Muscle layer of duodenum (tissue), 2 donors: Measurements from ENCODE around the gene DENND6B.
A peak's percentile ranks its signal among the peaks of the same experiment; 100 is the strongest.

ENCODE experiments used
- H3K27ac ChIP-seq: one replicate; pipeline ENCODE4 v1.7.0; 2013; ENCODE audit warnings: mild to moderate bottlenecking, low read length
- H3K27me3 ChIP-seq: one replicate; pipeline ENCODE4 v1.7.0; 2013; ENCODE audit warnings: low read depth, mild to moderate bottlenecking, control low read depth, low read length
- H3K36me3 ChIP-seq, 2 donors: one replicate each; pipeline ENCODE4 v1.7.0; 2013; ENCODE audit warnings: low read length in 2 of 2, control low read depth in 1 of 2, mild to moderate bottlenecking in 1 of 2; ENCODE audit not compliant: insufficient read depth in 2 of 2, control insufficient read depth in 1 of 2
- H3K4me1 ChIP-seq, 2 donors: one replicate each; pipeline ENCODE4 v1.7.0; 2013; ENCODE audit warnings: low read length in 2 of 2, mild to moderate bottlenecking in 2 of 2, control low read depth in 1 of 2, moderate library complexity in 1 of 2; ENCODE audit not compliant: insufficient read depth in 2 of 2, control insufficient read depth in 1 of 2
- H3K4me3 ChIP-seq, 2 donors: one replicate each; pipeline ENCODE4 v1.7.0; 2013; ENCODE audit warnings: low read length in 2 of 2, low read depth in 1 of 2, mild to moderate bottlenecking in 1 of 2
- H3K9me3 ChIP-seq, 2 donors: one replicate each; pipeline ENCODE4 v1.7.0; 2013; ENCODE audit warnings: low read length in 2 of 2, control low read depth in 1 of 2, mild to moderate bottlenecking in 1 of 2; ENCODE audit not compliant: control insufficient read depth in 1 of 2
- donor health status: healthy.

DENND6B gene

DNA sequence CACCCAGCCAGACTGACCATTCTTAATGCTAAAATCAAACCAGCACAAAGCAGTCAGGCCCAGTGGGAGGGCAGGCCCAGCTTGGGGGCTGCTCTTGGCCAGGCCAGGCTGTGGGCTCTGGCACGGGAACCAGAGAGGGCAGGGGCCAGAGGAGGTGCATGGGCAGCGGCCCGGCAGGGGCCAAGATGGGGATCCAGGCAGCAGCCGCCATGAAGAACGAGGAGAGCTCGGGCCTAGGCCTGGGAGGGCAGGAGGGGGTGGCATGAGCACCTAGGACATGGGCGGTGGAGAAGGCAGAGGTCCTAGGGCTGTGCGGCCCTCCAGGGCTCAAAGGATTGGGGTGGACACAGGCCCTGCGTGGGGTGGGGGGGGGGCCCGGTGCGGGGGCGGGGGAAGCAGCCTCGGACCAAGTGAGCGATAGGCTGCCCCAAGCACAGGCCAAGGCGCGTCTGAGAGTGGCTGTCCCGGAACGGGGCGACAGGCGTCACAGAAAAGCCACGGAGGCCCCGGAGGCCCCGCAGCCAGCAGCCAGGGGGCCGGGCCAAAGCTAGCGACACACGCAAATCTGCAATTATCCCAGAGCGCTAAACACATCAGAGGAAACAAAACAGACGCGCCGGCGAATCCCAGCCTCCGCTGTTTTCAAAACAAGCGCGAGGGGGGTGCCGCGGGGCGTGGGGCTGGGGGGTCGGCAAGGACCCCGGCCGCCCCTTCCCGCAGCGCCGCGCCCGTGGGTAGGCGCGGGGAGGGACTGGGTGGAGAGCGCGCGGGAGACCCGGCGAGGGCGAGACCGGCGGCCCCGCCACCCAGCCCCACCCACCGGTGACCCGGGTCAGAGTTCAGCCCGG is 27.7 kb downstream of the DENND6B start:
- Histone ChIP-seq H3K4me1 (peaks cover 28 to 78% of the 10 kb centered on the region in 2 donors), H3K9me3 (no peaks in the 10 kb centered on the region)

DNA sequence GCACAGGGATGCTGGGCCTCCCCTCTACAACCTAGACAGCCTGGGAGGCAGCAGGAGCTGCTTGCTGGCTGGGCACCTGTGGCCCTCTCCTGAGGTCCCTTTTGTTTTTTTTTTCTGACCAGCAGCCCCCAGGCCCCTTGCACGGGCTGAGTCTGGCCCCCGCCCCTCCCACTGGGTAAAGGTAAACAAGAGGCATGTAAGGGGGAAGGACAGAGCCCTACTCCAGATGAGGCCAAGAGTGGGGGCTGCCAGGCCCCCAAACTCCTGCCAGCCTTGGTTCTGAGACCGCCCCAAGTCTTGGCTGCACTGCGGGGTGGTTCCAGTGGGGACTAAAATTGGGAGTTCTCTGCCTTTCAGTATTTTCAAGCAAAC is 28.6 kb downstream of the DENND6B start:
- peaks cover 20 to 78% of the 10 kb centered on the region in 2 donors for H3K4me1 ChIP-seq
- no peak overlapping the region for H3K27ac ChIP-seq
- no peaks in the 10 kb centered on the region for H3K36me3 ChIP-seq
- H3K9me3 ChIP-seq: no peaks in the 10 kb centered on the region
- no peak overlapping the region for H3K4me3 ChIP-seq
- H3K27me3 ChIP-seq: no peaks in the 10 kb centered on the region

More for the DNA sequence above, 27.7 kb downstream of the DENND6B start:
- Histone ChIP-seq H3K27ac (no peak overlapping the region), H3K4me3 (peak overlapping the region in 1 of 2 donors; percentile 50), H3K27me3 (no peaks in the 10 kb centered on the region), H3K36me3 (no peaks in the 10 kb centered on the region)

DNA sequence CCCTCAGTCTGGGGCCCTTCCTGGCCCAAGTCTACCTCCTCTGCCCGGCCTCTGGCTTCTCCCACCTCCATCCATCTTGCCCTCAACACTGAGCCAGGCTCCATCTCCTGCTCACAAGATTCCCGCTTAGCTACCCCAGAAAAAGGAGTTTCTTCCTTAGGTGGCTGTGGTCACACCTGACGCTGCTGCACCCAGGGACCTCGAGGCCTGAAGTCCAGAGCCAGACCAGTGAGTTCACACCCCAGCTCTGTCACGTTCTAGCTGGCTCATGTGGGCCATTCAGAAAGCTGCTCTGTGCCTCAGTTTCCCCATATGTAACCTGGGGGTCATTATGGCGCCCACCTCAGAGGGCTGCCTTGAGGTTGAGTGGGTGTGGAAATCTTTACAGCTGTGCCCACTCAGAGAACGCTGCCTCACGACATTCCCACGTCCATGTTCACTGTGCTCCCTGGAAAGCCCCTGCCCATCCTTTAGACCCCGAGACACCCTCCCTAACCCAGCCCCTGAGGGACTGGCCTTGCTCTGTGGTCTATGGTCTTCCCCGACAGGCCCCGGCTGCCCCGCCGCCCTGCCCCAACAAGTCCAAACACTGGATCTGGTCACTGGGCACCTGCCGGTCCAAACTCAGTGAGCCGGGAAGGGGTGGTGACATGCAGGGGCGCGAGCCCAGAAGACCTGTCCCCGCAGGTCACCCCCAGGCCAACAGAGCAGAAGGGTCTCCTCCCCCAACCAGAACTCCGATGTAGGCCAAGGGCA is 29.1 kb downstream of the DENND6B start:
- peaks cover 20 to 78% of the 10 kb centered on the region in 2 donors for H3K4me1 ChIP-seq
- no peaks in the 10 kb centered on the region for H3K27me3 ChIP-seq

DNA sequence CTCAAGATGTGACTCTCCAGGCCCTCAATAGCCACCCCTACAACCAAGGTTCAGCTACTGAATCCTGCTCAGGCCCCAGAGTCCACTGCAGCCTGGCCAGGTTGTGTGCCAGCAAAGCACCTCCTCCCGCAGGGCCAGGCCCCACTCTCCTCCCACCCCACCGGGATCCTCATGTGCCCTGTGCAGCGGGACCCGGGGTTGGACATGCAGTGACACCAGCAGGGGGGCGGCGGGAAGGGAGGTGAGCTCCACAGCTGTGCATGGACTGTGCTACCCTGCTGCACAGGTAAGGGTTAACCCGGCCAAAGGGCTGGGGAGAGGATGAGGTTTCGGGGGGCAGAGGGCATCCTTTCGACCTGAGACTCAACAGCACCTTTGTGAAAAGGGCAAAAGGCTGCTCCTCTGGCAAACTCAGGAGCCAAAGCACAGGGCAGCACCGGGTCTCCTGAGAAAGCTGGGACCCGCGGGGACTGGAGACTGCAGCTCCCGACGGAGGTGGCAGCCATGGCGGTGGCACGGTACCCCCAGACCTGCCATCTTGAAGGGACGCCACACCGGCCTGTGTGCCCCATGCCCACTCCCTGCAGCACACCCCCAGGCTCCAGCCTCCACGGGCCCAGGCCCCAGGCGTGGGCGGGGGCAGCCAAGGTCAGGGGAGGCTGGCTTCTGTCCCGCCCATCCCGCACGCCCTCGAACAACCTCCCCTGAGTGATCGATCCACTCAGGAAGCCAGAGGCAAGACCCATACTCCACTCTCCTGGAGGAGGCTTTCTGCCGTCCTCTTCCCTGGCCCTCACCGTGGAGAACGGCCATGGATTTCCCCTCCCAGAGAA is 29.9 kb downstream of the DENND6B start:
- Histone ChIP-seq H3K27ac (no peak overlapping the region), H3K4me1 (peaks cover 21 to 75% of the 10 kb centered on the region in 2 donors), H3K27me3 (no peaks in the 10 kb centered on the region), H3K9me3 (no peaks in the 10 kb centered on the region), H3K36me3 (no peaks in the 10 kb centered on the region), H3K4me3 (no peak overlapping the region)

More for the DNA sequence above, 29.1 kb downstream of the DENND6B start:
- no peaks in the 10 kb centered on the region for H3K9me3 ChIP-seq
- H3K4me3 ChIP-seq: no peak overlapping the region
- no peaks in the 10 kb centered on the region for H3K36me3 ChIP-seq
- no peak overlapping the region for H3K27ac ChIP-seq

DNA sequence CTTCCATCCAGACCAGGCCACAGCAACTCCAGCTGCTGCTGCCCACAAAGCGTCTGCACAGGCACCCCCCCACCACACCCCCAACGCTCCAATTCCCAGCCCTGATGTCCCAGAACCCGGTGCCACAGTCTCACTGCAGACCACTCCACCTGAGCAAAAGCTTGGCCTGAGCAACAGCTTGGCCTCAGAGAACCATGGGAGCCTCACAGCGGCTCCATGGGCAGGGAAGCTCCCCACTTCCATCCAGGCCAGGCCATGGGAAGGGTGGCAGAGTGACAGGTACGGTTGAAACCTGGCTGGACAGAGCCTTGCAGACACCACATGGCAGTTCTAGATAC is 32.5 kb downstream of the DENND6B start:
- H3K9me3 ChIP-seq: no peaks in the 10 kb centered on the region
- H3K4me3 ChIP-seq: peak overlapping the region in 1 of 2 donors; percentile 42
- H3K4me1 ChIP-seq: peaks cover 14 to 49% of the 10 kb centered on the region in 2 donors
- H3K27me3 ChIP-seq: no peaks in the 10 kb centered on the region
- H3K27ac ChIP-seq: peak overlapping the region; percentile 56
- H3K36me3 ChIP-seq: peaks cover 9 to 15% of the 10 kb centered on the region in 2 donors

DNA sequence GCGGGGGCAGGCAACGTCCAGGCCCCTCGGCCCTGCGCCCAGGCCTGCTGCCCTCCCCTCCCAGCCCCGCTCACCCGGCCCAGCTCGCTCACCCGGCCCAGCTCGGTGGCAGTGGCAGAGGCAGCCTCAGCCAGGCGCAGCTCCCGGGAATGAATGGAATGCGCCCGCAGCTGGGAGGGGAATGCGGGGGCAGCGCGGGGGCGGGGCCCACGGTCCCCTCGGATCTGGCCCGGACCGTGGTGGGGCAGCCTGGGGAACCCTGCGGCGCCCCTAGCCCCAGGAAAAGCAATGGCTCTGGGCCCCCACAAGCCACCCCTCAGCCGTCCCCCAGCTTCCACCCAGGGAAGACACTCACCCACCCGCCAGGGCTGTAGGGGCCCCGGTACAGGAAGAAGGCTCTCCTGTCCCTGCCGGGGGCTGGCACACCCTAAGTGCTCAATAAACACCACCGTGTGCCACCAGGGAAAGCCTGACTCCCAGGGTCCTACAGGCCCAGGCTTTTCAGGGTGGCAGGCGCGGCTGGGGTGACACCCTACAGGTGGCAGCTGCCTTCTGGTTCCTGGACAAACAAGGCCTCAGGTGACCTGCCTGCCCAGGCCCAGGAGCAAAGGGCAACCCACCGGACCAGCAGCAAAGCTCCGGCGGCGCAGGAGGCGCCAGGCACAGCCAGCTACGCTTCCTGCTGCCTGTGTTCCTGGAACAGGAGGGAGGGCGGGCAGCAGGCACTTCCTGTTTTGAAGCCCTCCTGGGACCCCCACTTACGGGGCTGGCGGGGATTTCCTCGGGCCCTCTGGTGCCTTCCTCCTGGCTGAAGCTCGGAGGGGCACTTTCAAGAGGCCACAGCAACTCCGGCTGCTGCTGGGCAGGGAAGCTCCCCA is 33.1 kb downstream of the DENND6B start:
- peak overlapping the region; percentile 60 for H3K27ac ChIP-seq

DNA sequence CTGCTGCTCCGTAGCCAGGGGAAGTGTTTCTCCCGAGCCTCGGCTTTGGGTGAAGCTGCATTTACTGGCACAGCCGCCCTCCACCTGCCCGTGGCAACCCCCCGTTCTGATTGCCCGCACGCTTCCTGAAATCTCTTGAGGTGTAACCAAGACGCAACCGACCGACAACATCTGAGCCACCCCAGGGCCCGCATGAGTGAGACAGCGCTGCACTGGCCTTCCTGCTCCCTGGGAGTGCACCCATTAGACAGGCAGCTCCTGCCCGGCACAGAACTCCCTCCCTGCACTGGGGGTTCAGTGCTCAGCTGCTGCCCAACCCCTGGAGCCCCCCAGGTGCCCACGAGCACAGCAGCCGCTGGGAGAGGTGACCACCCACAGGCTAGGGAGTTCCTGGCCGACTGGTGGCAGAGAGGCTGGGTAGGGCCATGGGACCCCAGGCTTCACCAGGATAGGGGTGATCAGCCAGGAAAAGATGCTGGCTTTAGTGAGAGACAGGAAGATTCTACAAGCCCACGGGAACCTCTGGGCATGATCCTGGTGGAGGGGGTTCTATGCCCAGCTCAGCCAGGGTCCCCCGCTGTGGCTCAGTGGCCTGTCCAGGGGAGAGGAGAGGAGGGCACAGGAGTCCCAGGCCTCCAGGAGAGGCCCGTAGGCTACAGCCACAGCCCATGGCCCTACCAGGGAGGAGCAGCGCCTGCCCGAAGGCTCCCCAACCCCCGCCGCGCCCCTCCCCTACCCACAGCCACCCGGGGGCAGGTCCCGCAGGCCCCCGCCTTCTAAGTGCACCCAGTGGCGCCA is 34.0 kb downstream of the DENND6B start:
- H3K27ac ChIP-seq: no peak overlapping the region
- peaks cover 19 to 29% of the 10 kb centered on the region in 2 donors for H3K36me3 ChIP-seq
- H3K27me3 ChIP-seq: no peaks in the 10 kb centered on the region
- peaks cover 14 to 43% of the 10 kb centered on the region in 2 donors for H3K4me1 ChIP-seq
- no peaks in the 10 kb centered on the region for H3K9me3 ChIP-seq
- H3K4me3 ChIP-seq: peak overlapping the region in 1 of 2 donors; percentile 42

More for the DNA sequence above, 33.1 kb downstream of the DENND6B start:
- peak overlapping the region in 1 of 2 donors; percentile 42 for H3K4me3 ChIP-seq
- H3K27me3 ChIP-seq: no peaks in the 10 kb centered on the region
- H3K36me3 ChIP-seq: peaks cover 15 to 21% of the 10 kb centered on the region in 2 donors
- no peaks in the 10 kb centered on the region for H3K9me3 ChIP-seq
- peaks cover 14 to 49% of the 10 kb centered on the region in 2 donors for H3K4me1 ChIP-seq

DNA sequence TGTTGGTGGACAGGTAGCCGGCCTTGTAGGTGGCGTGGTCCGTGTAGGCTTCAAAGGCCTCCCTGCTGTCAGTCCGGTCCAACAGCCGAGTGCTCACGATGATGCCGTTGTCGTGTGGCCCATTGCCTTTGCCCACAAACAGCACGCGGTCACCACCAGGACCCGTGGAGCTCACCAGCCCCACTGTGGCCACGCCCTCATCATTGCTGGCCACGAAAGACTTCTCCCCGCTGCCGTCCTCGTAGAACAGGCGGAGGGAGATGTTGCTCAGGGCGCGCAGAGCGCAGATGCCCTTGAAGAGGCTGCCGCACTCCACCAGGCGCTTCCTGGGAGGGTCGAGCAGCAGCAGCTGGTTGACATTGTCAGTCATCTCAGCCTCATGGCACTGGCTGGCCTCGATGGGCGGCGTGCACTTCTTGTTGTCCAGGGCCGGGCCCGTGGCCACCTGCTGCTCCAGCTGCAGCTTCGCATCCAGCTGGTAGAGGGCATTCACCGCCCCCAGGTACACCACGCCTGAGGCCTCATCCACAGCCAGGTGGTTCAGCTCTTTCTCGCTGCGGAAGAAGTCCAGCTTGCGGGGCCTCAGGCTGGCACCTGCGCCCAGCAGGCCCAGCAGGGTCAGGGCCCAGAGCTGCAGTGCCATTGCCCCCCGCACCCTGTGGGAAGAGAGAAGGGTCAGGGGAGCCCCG is 36.7 kb downstream of the DENND6B start:
- peaks cover 22 to 53% of the 10 kb centered on the region in 2 donors for H3K36me3 ChIP-seq
- no peak overlapping the region for H3K27ac ChIP-seq
- H3K4me1 ChIP-seq: peaks cover 8 to 29% of the 10 kb centered on the region in 2 donors

DNA sequence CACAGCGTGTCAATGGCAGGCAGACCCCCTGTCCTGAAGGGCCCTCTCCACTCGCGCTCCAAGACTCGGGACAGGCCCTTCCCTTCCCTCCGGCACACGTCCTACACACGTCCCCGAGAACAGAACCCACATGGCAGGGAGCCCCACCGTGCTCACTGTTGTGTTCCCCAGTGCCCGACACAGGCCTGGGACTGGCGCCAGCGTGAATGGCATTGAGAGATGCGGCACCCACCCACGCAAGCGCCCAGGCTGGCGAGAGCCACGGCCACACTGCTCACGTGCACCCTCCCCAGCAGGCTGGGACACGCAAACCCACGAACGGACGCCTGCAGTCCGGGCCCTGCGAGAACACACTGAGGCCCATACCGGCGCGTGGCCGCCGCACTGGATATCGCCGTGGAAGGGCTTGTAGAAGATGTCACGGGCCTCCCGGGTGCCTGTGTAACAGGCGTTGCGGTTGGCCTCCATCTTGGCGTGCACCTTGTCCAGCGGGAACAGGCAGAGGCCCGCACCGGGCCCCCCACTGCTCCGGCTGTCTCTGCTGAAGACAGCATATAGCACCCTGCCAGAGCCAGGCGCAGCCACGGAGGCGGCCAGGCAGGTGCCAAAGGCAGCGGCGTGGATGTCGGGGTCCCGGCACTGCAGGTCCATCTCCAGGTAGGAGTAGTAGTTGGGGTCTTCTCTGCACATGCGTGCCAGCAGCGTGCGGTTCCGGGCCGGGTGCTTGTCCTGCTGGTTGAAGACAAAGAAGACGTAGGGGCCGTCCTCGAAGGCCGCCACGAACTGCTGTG is 37.5 kb downstream of the DENND6B start:
- Histone ChIP-seq H3K27me3 (no peaks in the 10 kb centered on the region), H3K27ac (no peak overlapping the region), H3K9me3 (no peaks in the 10 kb centered on the region), H3K4me3 (no peak overlapping the region), H3K36me3 (peaks cover 22 to 60% of the 10 kb centered on the region in 2 donors), H3K4me1 (peaks cover 6 to 22% of the 10 kb centered on the region in 2 donors)

More for the DNA sequence above, 36.7 kb downstream of the DENND6B start:
- Histone ChIP-seq H3K4me3 (no peak overlapping the region), H3K9me3 (no peaks in the 10 kb centered on the region), H3K27me3 (no peaks in the 10 kb centered on the region)
